ENCODE measurements around the gene PWP1. TPM values are rescaled to one million over a fixed set of nuclear protein-coding genes. Genes with fewer than 3 reads are reported as not detected.

PWP1 gene
- polyA plus RNA-seq, 4 donors: 12.4 to 34.4 (median 22.0) TPM

DNA sequence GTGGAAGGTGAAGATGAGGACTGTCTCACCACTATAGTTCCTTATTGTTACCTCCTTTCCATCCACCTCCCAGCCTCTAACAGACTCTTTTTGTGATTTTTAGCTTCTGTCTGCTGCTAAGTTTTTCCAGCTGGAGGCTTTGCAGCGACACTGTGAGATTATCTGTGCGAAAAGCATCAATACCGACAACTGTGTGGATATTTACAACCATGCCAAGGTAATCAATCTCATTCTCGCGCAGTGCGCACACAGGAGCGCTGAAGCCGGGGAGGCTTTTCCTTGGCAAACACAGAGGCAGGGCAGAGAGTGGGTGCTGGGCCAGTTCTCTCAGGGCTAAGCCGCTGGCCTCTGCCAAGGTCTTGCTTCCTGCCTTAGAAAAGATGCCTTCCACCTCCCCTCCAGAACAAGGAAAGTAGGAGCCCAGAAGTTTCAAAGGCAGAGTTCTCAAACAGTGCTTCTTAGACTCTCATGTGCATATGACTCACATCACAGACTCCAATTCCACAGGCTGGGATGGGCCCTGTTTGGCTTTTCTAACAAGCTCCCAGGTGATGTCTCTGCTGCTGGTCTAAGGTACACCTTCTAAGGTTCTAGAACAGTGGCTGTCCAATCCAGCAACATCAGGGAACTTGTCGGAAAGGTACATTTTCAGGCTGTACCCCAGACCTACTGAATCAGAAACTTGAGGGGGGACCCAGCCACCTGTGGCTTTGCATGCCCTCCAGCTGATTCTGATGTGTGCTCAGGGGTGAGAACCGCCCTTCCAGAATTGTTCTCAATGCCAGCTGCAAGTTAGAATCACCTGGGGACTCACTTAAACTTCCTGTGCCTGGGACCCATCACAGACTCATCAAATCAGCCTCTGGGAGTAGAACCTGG, 33.8 kb upstream of the PWP1 start:
- no peaks in the 10 kb centered on the region for H3K9me3 ChIP-seq (ENCODE audit: control insufficient read depth in 2 of 2, insufficient read depth in 1 of 2, low read depth in 1 of 2, low read length in 1 of 2)
- no peak overlapping the region for H3K4me3 ChIP-seq (ENCODE audit: low read depth in 1 of 3, low read length in 3 of 3)
- no peaks in the 10 kb centered on the region for H3K36me3 ChIP-seq (ENCODE audit: control insufficient read depth in 3 of 3, insufficient read depth in 2 of 3, low read depth in 1 of 3, low read length in 3 of 3)
- 80 to 90% (median 82%) methylated on average over 11 of the region's 11 CpGs for WGBS, 3 donors
- H3K27ac ChIP-seq (ENCODE audit: low read depth in 1 of 3, low read length in 2 of 3): no peak overlapping the region
- DNase-seq (no peak), FAIRE-seq (no peak)
- peaks cover 0 to 2% (median 0%) of the 10 kb centered on the region in 3 donors for H3K27me3 ChIP-seq (ENCODE audit: control insufficient read depth in 3 of 3, insufficient read depth in 3 of 3, low read length in 3 of 3)
- H3K4me1 ChIP-seq (ENCODE audit: control insufficient read depth in 3 of 3, insufficient read depth in 2 of 3, low read depth in 1 of 3, low read length in 2 of 3): peaks cover 0 to 14% (median 6%) of the 10 kb centered on the region in 3 donors

DNA sequence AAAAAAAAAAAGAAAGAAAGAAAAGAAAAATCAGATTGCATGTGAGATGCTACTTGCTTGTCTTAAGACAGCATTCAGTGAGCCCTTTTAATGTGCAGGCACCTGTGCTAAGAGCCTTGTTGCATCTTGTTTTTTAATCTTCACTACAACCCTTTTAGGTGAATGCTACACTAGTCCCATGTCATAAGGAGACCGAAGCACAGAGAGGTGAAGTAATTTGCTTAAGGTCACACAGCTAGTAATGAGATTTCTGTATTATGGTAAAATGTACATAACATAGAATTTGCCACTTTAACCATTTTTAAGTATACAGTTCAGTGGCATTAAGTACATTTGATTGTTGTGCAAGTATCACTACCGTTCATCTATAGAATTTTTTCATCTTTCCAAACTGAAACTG, 32.1 kb upstream of the PWP1 start:
- Histone ChIP-seq H3K9me3 (ENCODE audit: control insufficient read depth in 2 of 2, insufficient read depth in 1 of 2, low read depth in 1 of 2, low read length in 1 of 2) (no peaks in the 10 kb centered on the region), H3K27ac (ENCODE audit: low read depth in 1 of 3, low read length in 2 of 3) (no peak overlapping the region), H3K27me3 (ENCODE audit: control insufficient read depth in 3 of 3, insufficient read depth in 3 of 3, low read length in 3 of 3) (peaks cover 0 to 2% (median 0%) of the 10 kb centered on the region in 3 donors), H3K4me1 (ENCODE audit: control insufficient read depth in 3 of 3, insufficient read depth in 2 of 3, low read depth in 1 of 3, low read length in 2 of 3) (peaks cover 0 to 20% (median 11%) of the 10 kb centered on the region in 3 donors), H3K36me3 (ENCODE audit: control insufficient read depth in 3 of 3, insufficient read depth in 2 of 3, low read depth in 1 of 3, low read length in 3 of 3) (no peaks in the 10 kb centered on the region), H3K4me3 (ENCODE audit: low read depth in 1 of 3, low read length in 3 of 3) (no peak overlapping the region)
- FAIRE-seq (no peak), DNase-seq (no peak)
- 77 to 87% (median 82%) methylated on average over 2 of the region's 2 CpGs for WGBS, 3 donors

DNA sequence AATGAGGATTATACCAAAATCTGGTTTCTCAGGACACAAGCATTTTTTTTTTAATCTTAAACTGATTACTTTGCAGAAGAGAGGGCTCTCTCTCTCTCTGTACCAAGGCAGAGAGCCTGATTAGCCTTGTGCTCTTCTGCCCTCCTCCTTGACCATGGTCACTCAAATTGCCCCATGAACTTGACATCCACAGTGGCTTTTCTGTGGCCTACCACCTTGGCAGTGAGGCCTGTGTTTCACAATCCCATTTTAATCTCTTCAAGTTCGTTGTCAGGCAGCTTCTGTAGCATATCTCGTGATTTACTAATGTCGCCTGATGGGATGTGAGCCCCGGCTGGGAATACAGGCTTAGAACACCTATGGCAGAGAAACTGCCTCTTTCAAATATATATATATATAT, 30.7 kb upstream of the PWP1 start:
- no peak for FAIRE-seq

DNA sequence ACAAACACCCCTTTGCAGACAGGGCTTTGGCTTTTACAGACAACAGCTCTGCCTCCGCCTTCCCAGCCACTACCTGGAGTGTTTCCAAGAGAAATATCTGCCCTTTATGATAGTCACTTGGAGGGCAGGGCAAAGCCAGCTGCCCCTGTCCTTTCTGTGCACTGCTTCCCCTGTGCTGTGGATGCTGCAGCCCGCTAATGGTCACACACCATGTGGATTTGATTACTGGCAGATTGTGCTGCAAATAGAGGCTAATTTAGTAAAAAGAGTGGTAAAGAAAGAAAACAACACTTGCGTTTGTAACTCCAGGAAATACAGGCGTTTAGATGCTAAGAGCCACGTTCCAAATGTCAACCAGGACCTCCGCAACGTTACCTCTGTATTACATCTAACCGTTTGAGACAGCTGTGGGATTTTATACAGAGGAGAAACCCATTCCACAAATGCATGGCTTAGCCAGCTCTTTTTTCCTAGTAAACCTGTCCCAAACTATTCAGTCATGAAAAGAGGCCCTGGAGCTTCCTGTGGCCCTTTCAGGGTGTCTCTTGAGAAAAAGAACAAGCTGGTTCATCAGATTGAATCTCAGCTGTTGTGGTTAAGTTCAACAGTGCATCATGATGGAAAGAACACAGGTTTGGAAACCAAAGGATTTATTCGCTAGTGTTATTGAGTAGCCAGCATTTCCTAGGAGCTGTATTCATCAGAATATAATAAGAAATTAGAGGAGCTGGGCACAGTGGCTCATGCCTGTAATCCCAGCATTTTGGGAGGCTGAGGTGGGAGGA, 30.1 kb upstream of the PWP1 start:
- 39 to 65% (median 53%) methylated on average over 9 of the region's 9 CpGs for WGBS, 3 donors
- Histone ChIP-seq H3K4me3 (ENCODE audit: low read depth in 1 of 3, low read length in 3 of 3) (no peak overlapping the region), H3K9me3 (ENCODE audit: control insufficient read depth in 2 of 2, insufficient read depth in 1 of 2, low read depth in 1 of 2, low read length in 1 of 2) (no peaks in the 10 kb centered on the region), H3K4me1 (ENCODE audit: control insufficient read depth in 3 of 3, insufficient read depth in 2 of 3, low read depth in 1 of 3, low read length in 2 of 3) (peaks cover 0 to 20% (median 11%) of the 10 kb centered on the region in 3 donors), H3K36me3 (ENCODE audit: control insufficient read depth in 3 of 3, insufficient read depth in 2 of 3, low read depth in 1 of 3, low read length in 3 of 3) (no peaks in the 10 kb centered on the region), H3K27ac (ENCODE audit: low read depth in 1 of 3, low read length in 2 of 3) (peak overlapping the region in 1 of 3 donors; percentile 28), H3K27me3 (ENCODE audit: control insufficient read depth in 3 of 3, insufficient read depth in 3 of 3, low read length in 3 of 3) (peaks cover 0 to 2% (median 0%) of the 10 kb centered on the region in 3 donors)
- peak; percentile 29 to 67 for DNase-seq
- FAIRE-seq: no peak

More for the DNA sequence above, 30.7 kb upstream of the PWP1 start:
- Histone ChIP-seq H3K9me3 (ENCODE audit: control insufficient read depth in 2 of 2, insufficient read depth in 1 of 2, low read depth in 1 of 2, low read length in 1 of 2) (no peaks in the 10 kb centered on the region), H3K27ac (ENCODE audit: low read depth in 1 of 3, low read length in 2 of 3) (peak overlapping the region in 1 of 3 donors; percentile 28), H3K4me3 (ENCODE audit: low read depth in 1 of 3, low read length in 3 of 3) (no peak overlapping the region), H3K36me3 (ENCODE audit: control insufficient read depth in 3 of 3, insufficient read depth in 2 of 3, low read depth in 1 of 3, low read length in 3 of 3) (no peaks in the 10 kb centered on the region), H3K27me3 (ENCODE audit: control insufficient read depth in 3 of 3, insufficient read depth in 3 of 3, low read length in 3 of 3) (peaks cover 0 to 2% (median 0%) of the 10 kb centered on the region in 3 donors), H3K4me1 (ENCODE audit: control insufficient read depth in 3 of 3, insufficient read depth in 2 of 3, low read depth in 1 of 3, low read length in 2 of 3) (peaks cover 0 to 20% (median 11%) of the 10 kb centered on the region in 3 donors)
- peak in 1 of 2 donors; percentile 34 for DNase-seq
- WGBS, 3 donors: 23 to 64% (median 41%) methylated on average over 4 of the region's 4 CpGs

DNA sequence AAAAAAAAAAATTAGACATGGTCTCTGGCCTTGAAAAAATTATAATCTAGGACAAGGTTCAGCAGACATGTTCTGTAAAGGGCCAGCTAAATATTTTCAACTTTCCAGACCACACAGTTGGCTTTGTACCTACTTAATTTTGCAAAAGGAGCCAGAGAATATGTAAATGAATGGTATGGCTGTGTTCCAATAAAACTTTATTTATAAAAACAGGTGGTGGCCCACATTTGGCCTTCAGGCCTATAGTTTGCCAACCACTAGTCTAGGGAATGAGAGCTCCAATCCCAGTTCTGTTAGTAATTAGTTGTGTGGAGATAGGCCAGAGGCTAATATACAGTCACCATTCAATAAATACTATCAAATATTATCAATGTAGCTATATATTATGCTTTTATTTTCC, 29.3 kb upstream of the PWP1 start:
- DNase-seq (no peak), FAIRE-seq (no peak)
- H3K4me1 ChIP-seq (ENCODE audit: control insufficient read depth in 3 of 3, insufficient read depth in 2 of 3, low read depth in 1 of 3, low read length in 2 of 3): peaks cover 0 to 20% (median 11%) of the 10 kb centered on the region in 3 donors
- H3K27ac ChIP-seq (ENCODE audit: low read depth in 1 of 3, low read length in 2 of 3): no peak overlapping the region
- no peaks in the 10 kb centered on the region for H3K36me3 ChIP-seq (ENCODE audit: control insufficient read depth in 3 of 3, insufficient read depth in 2 of 3, low read depth in 1 of 3, low read length in 3 of 3)
- H3K9me3 ChIP-seq (ENCODE audit: control insufficient read depth in 2 of 2, insufficient read depth in 1 of 2, low read depth in 1 of 2, low read length in 1 of 2): no peaks in the 10 kb centered on the region
- H3K27me3 ChIP-seq (ENCODE audit: control insufficient read depth in 3 of 3, insufficient read depth in 3 of 3, low read length in 3 of 3): peaks cover 0 to 2% (median 0%) of the 10 kb centered on the region in 3 donors
- H3K4me3 ChIP-seq (ENCODE audit: low read depth in 1 of 3, low read length in 3 of 3): no peak overlapping the region

DNA sequence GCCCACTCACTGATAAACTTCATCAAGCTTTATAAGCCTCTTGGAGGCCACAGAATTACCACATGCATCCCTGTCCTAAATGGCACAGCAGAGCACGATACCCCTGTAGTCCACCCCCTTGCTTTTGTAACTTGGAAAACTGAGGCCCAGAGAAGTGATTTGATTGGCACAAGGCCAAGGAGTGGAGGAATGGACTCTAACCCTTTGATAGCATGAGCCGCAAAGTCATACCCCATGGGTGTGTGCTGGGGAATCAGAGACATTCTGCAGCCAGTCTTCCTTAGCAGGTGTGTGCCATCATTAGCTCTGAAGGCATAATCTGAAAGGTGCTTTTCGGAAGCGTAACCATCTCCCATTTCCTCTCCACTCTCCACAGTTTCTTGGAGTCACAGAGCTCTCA, 28.5 kb upstream of the PWP1 start:
- Histone ChIP-seq H3K4me1 (ENCODE audit: control insufficient read depth in 3 of 3, insufficient read depth in 2 of 3, low read depth in 1 of 3, low read length in 2 of 3) (peaks cover 0 to 20% (median 11%) of the 10 kb centered on the region in 3 donors), H3K27me3 (ENCODE audit: control insufficient read depth in 3 of 3, insufficient read depth in 3 of 3, low read length in 3 of 3) (no peaks in the 10 kb centered on the region), H3K9me3 (ENCODE audit: control insufficient read depth in 2 of 2, insufficient read depth in 1 of 2, low read depth in 1 of 2, low read length in 1 of 2) (no peaks in the 10 kb centered on the region), H3K36me3 (ENCODE audit: control insufficient read depth in 3 of 3, insufficient read depth in 2 of 3, low read depth in 1 of 3, low read length in 3 of 3) (no peaks in the 10 kb centered on the region), H3K27ac (ENCODE audit: low read depth in 1 of 3, low read length in 2 of 3) (no peak overlapping the region), H3K4me3 (ENCODE audit: low read depth in 1 of 3, low read length in 3 of 3) (no peak overlapping the region)
- DNase-seq (peak; percentile 70 to 82), FAIRE-seq (no peak)
- 23 to 69% (median 44%) methylated on average over 4 of the region's 4 CpGs for WGBS, 3 donors

DNA sequence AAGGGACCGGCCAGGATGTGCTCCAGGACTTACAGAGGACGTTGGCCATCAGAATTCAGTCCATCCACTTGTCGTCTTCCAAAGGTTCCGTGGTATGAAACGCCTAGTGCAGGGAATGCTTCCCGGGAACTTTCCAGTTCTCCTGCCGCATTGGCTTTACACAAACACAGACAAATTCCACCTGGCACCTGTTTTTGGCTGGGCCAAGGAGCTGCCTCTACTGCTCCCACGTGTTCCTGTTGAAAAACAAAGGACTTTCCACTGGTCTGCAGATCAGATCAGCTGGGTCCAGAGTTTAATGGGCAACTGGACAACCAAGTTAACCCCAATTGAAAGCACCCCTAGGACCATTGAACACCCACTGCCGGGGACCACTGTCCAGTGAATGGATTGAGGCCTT, 28.0 kb upstream of the PWP1 start:
- no peaks in the 10 kb centered on the region for H3K36me3 ChIP-seq (ENCODE audit: control insufficient read depth in 3 of 3, insufficient read depth in 2 of 3, low read depth in 1 of 3, low read length in 3 of 3)
- no peak for FAIRE-seq
- WGBS, 3 donors: 59 to 84% (median 66%) methylated on average over 9 of the region's 9 CpGs

DNA sequence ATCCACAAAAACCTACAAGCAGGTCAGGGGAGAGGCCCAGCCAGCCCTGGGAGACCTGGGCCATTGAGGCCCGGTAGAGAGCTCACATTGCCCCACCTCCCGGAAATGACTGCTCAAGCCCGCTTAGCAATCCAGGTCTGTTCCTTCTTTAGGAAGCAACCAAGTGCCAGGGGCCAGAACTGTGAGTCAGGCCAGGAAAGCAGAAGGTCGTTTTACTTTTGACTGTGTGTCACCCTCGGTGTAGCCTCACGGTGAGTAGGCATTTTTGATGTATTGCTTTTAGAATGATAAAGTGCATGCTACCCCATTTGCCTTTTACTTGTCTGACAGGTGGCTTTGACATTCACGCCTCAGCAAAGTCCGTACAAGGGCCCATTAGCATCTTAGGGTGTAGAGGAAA, 25.4 kb upstream of the PWP1 start:
- peaks cover 0 to 14% (median 7%) of the 10 kb centered on the region in 3 donors for H3K4me1 ChIP-seq (ENCODE audit: control insufficient read depth in 3 of 3, insufficient read depth in 2 of 3, low read depth in 1 of 3, low read length in 2 of 3)
- H3K4me3 ChIP-seq (ENCODE audit: low read depth in 1 of 3, low read length in 3 of 3): no peak overlapping the region
- FAIRE-seq: no peak
- WGBS, 3 donors: 75 to 87% (median 84%) methylated on average over 8 of the region's 8 CpGs
- DNase-seq: no peak
- H3K9me3 ChIP-seq (ENCODE audit: control insufficient read depth in 2 of 2, insufficient read depth in 1 of 2, low read depth in 1 of 2, low read length in 1 of 2): no peaks in the 10 kb centered on the region
- H3K27me3 ChIP-seq (ENCODE audit: control insufficient read depth in 3 of 3, insufficient read depth in 3 of 3, low read length in 3 of 3): no peaks in the 10 kb centered on the region
- H3K27ac ChIP-seq (ENCODE audit: low read depth in 1 of 3, low read length in 2 of 3): no peak overlapping the region
- no peaks in the 10 kb centered on the region for H3K36me3 ChIP-seq (ENCODE audit: control insufficient read depth in 3 of 3, insufficient read depth in 2 of 3, low read depth in 1 of 3, low read length in 3 of 3)

More for the DNA sequence above, 28.0 kb upstream of the PWP1 start:
- Histone ChIP-seq H3K27ac (ENCODE audit: low read depth in 1 of 3, low read length in 2 of 3) (no peak overlapping the region), H3K27me3 (ENCODE audit: control insufficient read depth in 3 of 3, insufficient read depth in 3 of 3, low read length in 3 of 3) (no peaks in the 10 kb centered on the region), H3K4me3 (ENCODE audit: low read depth in 1 of 3, low read length in 3 of 3) (no peak overlapping the region), H3K4me1 (ENCODE audit: control insufficient read depth in 3 of 3, insufficient read depth in 2 of 3, low read depth in 1 of 3, low read length in 2 of 3) (peaks cover 0 to 20% (median 11%) of the 10 kb centered on the region in 3 donors), H3K9me3 (ENCODE audit: control insufficient read depth in 2 of 2, insufficient read depth in 1 of 2, low read depth in 1 of 2, low read length in 1 of 2) (no peaks in the 10 kb centered on the region)
- DNase-seq: no peak

Measured in small intestine (tissue), 7 donors.